Fibroblast of lung (primary cell): ENCODE results near the gene TRIM47. TPM values are rescaled to one million over a fixed set of nuclear protein-coding genes. Genes with fewer than 3 reads are reported as not detected.

Source experiments
- DNase-seq, 2 donors: peaks; one replicate each; pipeline versions ENCODE4 v3.0.0 to v3.0.0-alpha.2; 2010; ENCODE audit warnings: low read depth in 2 of 2
- H2AFZ ChIP-seq: 2 replicates; pipeline ENCODE4 v1.5.1; 2012; ENCODE audit warnings: low read length, control low read depth, inconsistent platforms
- H3K27ac ChIP-seq: 2 replicates; pipeline ENCODE4 v1.5.1; 2011; ENCODE audit warnings: low read length, control low read depth; ENCODE audit not compliant: insufficient read depth
- H3K27me3 ChIP-seq: 2 replicates; pipeline ENCODE4 v1.5.1; 2011; ENCODE audit warnings: mild to moderate bottlenecking, low read length; ENCODE audit not compliant: control insufficient read depth, insufficient read depth
- H3K36me3 ChIP-seq: 2 replicates; pipeline ENCODE4 v1.5.1; 2011; ENCODE audit warnings: low read length; ENCODE audit not compliant: control insufficient read depth, insufficient read depth
- H3K4me1 ChIP-seq: 2 replicates; pipeline ENCODE4 v1.5.1; 2011; ENCODE audit warnings: low read length; ENCODE audit not compliant: control insufficient read depth, insufficient read depth; ENCODE audit errors: extremely low read depth
- H3K4me2 ChIP-seq: 2 replicates; pipeline ENCODE4 v1.5.1; 2011; ENCODE audit warnings: low read length, control low read depth; ENCODE audit not compliant: insufficient read depth; ENCODE audit errors: extremely low read depth
- H3K4me3 ChIP-seq, 4 experiments: fragments of 200-600 bp in 1 of 4; sonication (generic) in 1 of 4; replicated peaks in 1 of 4; 2 replicates each; pipeline ENCODE4 v1.5.1; 2011 to 2016; ENCODE audit warnings: low read length in 4 of 4, low read depth in 3 of 4, mild to moderate bottlenecking in 3 of 4, control low read depth in 2 of 4, inconsistent platforms in 1 of 4, mixed read lengths in 1 of 4; ENCODE audit not compliant: insufficient read depth in 1 of 4; ENCODE audit errors: control extremely low read depth in 1 of 4
- H3K79me2 ChIP-seq: 2 replicates; pipeline ENCODE4 v1.5.1; 2012; ENCODE audit warnings: mild to moderate bottlenecking, low read length, inconsistent platforms; ENCODE audit not compliant: control insufficient read depth, insufficient read depth
- H3K9ac ChIP-seq: 2 replicates; pipeline ENCODE4 v1.5.1; 2011; ENCODE audit warnings: mild to moderate bottlenecking, low read length, control low read depth; ENCODE audit not compliant: insufficient read depth
- H3K9me3 ChIP-seq: 2 replicates; pipeline ENCODE4 v1.5.1; 2012; ENCODE audit warnings: low read depth, low read length; ENCODE audit not compliant: control insufficient read depth, insufficient read depth
- H4K20me1 ChIP-seq: 2 replicates; pipeline ENCODE4 v1.5.1; 2011; ENCODE audit warnings: low read length; ENCODE audit not compliant: control insufficient read depth, insufficient read depth; ENCODE audit errors: extremely low read depth
- CTCF ChIP-seq, 2 donors: IDR thresholded peaks in 1 of 2; conservative IDR thresholded peaks in 1 of 2; 1 replicate in 1 of 2; 2 replicates in 1 of 2; pipeline ENCODE4 v1.5.1; 2011 to 2012; ENCODE audit warnings: low read length in 2 of 2, control low read depth in 1 of 2, inconsistent platforms in 1 of 2, low read depth in 1 of 2, mild to moderate bottlenecking in 1 of 2
- EZH2 ChIP-seq: IDR thresholded peaks from 2 replicates; pipeline ENCODE4 v1.5.1; 2012; ENCODE audit warnings: low read length, control low read depth, mild to moderate bottlenecking; ENCODE audit errors: missing control alignments
- polyA plus RNA-seq, 2 donors: library from polyadenylated mRNA; depleted of rRNA in 1 of 2; stranded (reverse) in 1 of 2; unstranded in 1 of 2; fragments of >200 nt; gene quantifications; 2 replicates each; pipeline ENCODE4 v1.2.1, GENCODE V29; 2011 to 2012; ENCODE audit warnings: missing spikeins in 1 of 2
- total RNA-seq: library from RNA; depleted of rRNA; stranded (reverse); fragments of >200 nt; gene quantifications from 2 replicates; pipeline ENCODE4 v1.2.1, GENCODE V29; 2014

Gene TRIM47
- total and polyA plus RNA-seq, 2 donors (not counting 1 experiment from before 2014, with no cell fraction given), result 2.2 to 16.0 TPM

DNA sequence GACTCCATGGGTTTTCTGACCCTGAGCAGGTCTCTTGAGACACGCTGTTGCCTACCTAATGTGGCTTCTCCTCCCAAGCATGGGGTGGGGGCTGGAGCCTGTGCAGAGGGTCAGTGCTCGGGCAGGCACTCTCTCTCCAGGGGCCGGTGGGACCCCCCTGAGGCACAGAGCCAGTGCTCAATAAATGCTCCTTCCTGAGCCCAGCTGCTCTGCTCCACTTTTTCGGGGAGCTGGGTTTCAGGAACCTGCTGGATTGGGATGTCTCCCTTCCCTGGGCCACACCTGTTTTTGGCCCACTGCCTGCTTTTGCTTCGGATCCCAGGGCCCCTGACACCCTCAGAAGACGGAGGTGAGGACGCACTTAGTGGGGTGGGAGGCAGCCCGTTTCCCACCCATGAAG, 19.7 kb upstream of the TRIM47 start:
- Histone ChIP-seq H3K4me1 (peaks cover 7% of the 10 kb centered on the region), H3K9me3 (no peaks in the 10 kb centered on the region), H3K27ac (no peak overlapping the region), H3K79me2 (peaks cover 12% of the 10 kb centered on the region), H3K4me2 (no peak overlapping the region), H3K4me3 (no peak overlapping the region), H3K9ac (no peak overlapping the region), H4K20me1 (peaks cover 2% of the 10 kb centered on the region), H3K36me3 (peaks cover 15% of the 10 kb centered on the region), H2AFZ (no peak overlapping the region), H3K27me3 (no peaks in the 10 kb centered on the region)
- TF ChIP-seq CTCF (conservative IDR thresholded peaks at IDR 0.05 in 1 of 2, IDR thresholded peaks at IDR 0.05 in 1 of 2; ENCODE audit: low read depth in 1 of 2, low read length in 2 of 2) (no peak), EZH2 (no peak)
- DNase-seq, result no peak

DNA sequence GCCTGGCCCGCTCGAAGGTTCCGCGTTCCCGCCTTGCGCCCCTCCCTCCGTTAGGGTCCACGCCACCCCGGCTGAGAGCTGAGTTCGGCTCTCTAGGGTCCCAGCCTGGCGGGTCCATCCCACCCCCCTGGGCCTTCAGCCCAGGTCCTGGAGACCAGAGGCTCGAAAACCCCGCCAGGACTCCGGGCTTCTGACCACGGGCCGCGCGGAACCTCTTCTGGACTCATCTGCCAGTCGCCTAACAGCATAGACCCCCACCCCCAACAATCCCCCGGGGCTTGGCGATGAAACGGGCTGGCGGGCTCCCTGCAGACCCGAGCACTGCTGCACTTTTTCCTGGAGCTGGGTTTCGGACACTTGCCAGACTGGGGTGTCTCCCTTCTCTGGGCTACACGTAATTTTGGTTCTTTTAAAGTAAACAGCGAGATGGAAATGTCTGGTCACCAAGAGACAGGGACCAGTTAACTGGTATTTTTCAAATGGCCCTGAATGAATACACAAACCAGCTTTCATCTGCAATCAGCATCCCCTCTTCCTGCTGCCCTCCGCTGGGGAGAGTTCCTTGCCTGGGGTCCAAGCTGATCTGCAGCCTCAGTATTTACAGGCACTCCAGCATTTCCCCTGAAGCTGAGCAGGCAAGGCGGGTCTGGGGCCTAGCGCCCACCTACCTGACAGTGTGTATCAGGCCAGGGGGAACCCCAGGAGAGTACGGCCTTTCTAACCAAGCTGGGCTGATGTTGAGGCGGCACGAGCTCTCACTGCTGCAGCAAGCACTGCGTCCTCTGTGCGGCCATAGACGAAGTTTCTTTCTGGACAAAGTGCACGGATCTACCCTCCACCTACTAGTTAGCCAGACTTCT, 19.0 kb upstream of the TRIM47 start:
- Histone ChIP-seq H3K4me3 (peak overlapping the region in 3 of 4 experiments; percentile 37 to 77 (median 59)), H3K36me3 (peaks cover 15% of the 10 kb centered on the region)
- no peak for TF ChIP-seq CTCF (conservative IDR thresholded peaks at IDR 0.05 in 1 of 2, IDR thresholded peaks at IDR 0.05 in 1 of 2; ENCODE audit: low read depth in 1 of 2, low read length in 2 of 2)
- no peak for TF ChIP-seq EZH2

DNA sequence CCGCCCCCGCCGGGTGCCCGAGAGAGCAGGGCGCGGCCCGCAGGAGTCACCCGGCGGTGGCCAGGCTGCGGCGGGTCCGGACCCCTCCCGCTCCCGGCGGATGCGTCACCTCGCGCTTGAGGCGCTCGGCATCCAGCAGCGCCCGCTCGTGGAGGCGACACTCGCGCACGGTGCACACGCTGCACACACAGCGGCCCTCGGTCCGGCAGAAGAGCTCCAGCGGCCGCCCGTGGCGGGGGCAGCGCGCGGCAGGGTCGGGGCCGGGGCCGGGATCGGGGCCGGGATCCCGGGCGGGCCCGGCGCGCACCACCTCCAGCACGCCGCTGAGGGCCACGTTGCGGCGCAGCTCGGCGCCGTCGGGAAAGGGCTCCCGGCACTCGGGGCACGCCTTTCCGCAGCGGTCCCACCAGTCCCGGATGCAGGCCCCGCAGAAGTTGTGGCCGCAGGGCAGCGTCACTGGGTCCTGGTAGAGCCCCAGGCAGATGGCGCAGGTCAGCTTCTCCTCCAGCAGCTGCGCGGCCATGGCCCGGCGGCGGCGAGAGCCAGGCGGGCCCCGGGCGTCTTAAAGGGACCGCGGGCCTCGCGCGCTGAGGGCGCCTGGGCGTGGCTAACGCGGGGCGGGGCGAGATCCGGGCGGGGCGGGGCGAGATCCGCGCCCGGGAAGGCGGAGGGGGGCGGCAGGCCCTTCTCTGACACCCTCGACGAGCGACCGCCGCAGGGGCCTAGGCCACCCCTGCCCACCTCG, 18.2 kb upstream of the TRIM47 start, which contains the start of gene TRIM65:
TSS of gene TRIM65 (minus strand) at position 537 of the 745 bp plus-strand sequence. CDS start at position 523, 14 bp downstream.
- peak; percentile 15 to 22 for TF ChIP-seq CTCF (conservative IDR thresholded peaks at IDR 0.05 in 1 of 2, IDR thresholded peaks at IDR 0.05 in 1 of 2; ENCODE audit: low read depth in 1 of 2, low read length in 2 of 2)
- TF ChIP-seq EZH2, result no peak
- Histone ChIP-seq H3K79me2 (peaks cover 12% of the 10 kb centered on the region), H4K20me1 (peaks cover 2% of the 10 kb centered on the region), H3K4me3 (peak within 1 kb of the TSS; percentile 59 to 84 (median 70)), H3K27me3 (no peaks in the 10 kb centered on the region), H3K36me3 (peaks cover 17% of the 10 kb centered on the region), H2AFZ (peak within 1 kb of the TSS; percentile 80), H3K9ac (peak within 1 kb of the TSS; percentile 88), H3K27ac (peak within 1 kb of the TSS; percentile 75), H3K9me3 (no peaks in the 10 kb centered on the region), H3K4me1 (peaks cover 7% of the 10 kb centered on the region), H3K4me2 (peak within 1 kb of the TSS; percentile 97)
- peak; percentile 75 to 78 for DNase-seq

More for the DNA sequence above, 19.0 kb upstream of the TRIM47 start:
- peak overlapping the region; percentile 40 for H3K9ac ChIP-seq
- H3K27ac ChIP-seq, result peak overlapping the region; percentile 74
- peaks cover 7% of the 10 kb centered on the region for H3K4me1 ChIP-seq
- H3K27me3 ChIP-seq, result no peaks in the 10 kb centered on the region
- peaks cover 2% of the 10 kb centered on the region for H4K20me1 ChIP-seq
- DNase-seq, result no peak
- H3K9me3 ChIP-seq, result no peaks in the 10 kb centered on the region
- H3K79me2 ChIP-seq, result peaks cover 12% of the 10 kb centered on the region
- H2AFZ ChIP-seq, result peak overlapping the region; percentile 35
- peak overlapping the region; percentile 58 for H3K4me2 ChIP-seq
